SU-DHL-6 (cell line): ENCODE data around the gene PGRMC2.

ENCODE experiments used
- CTCF ChIP-seq: fragments of 200-600 bp; sonication (generic); IDR thresholded peaks from one replicate; pipeline ENCODE4 v1.5.1; 2017; ENCODE audit warnings: antibody characterized with exemption, mild to moderate bottlenecking, low read length, moderate library complexity; ENCODE audit not compliant: insufficient read depth, poor library complexity, severe bottlenecking
- EZH2phosphoT487 ChIP-seq: fragments of 200-600 bp; sonication (generic), shearing (Covaris generic); conservative IDR thresholded peaks from 2 replicates; pipeline ENCODE4 v1.6.1; 2018; ENCODE audit warnings: mild to moderate bottlenecking, antibody characterized with exemption, low read length, moderate library complexity, mixed read lengths

- no peak for TF ChIP-seq CTCF
- no peak for TF ChIP-seq EZH2phosphoT487
Observed at GRCh38 chr4:128287141-128287870, at the start of gene PGRMC2.
